ENCODE data around the gene HDAC4.

The HDAC4 gene

GRCh38 chr2:239229545-239230279 is 171.1 kb downstream of the HDAC4 start:
- no peak for DNase-seq

- DNase-seq = peak in 1 of 2 experiments; percentile 38
These were observed 173.0 kb downstream of the HDAC4 start for GRCh38 chr2:239227661-239228371.

- DNase-seq = no peak
These were observed 173.9 kb downstream of the HDAC4 start for GRCh38 chr2:239226677-239227581.

GRCh38 chr2:239225871-239226561 is 174.8 kb downstream of the HDAC4 start:
- no peak for DNase-seq

DNA sequence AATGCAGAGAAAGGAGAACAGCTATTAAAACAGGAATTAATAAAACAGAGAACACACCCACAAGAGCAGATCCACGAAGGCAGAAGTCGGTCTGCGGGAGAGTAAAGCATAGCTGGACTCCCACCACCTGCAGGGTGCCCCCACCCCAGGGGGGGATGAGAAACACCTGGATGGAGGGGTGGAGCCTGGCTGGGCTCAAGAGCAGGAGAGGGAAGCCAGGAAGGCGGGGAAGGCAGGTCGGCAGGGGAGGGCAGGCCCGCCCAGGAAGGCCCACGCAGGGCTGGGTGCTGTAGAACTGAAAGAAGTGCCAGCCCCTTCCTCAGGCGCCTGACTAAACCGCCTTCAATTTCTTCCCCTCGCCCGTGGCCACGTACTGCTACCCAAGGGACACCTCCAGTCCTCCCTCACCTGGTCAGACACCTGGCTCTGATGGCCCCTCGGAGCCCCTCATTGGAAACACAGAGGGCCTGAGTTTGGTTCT is 175.4 kb downstream of the HDAC4 start:
- DNase-seq = peak; percentile 18 to 48

GRCh38 chr2:239224955-239225354 is 175.9 kb downstream of the HDAC4 start:
- DNase-seq = no peak

DNA sequence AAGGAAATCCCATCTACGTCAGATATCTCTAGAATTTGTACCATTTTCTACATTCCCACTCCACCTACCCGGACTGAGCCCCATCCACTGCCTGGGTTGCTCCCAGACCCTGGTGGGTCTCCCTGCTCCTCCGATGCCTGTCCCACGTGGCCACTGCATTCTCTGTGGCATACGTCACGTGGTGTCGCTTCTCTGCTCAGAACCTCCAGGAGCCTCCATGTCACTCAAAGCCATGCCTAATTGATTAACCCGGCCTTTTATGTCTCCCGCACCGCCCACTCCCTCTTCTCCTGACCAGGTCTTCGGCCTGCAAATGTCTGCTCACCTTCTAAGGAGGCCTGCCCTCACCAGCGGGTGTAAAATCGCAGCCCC is 176.6 kb downstream of the HDAC4 start:
- no peak for DNase-seq

DNA sequence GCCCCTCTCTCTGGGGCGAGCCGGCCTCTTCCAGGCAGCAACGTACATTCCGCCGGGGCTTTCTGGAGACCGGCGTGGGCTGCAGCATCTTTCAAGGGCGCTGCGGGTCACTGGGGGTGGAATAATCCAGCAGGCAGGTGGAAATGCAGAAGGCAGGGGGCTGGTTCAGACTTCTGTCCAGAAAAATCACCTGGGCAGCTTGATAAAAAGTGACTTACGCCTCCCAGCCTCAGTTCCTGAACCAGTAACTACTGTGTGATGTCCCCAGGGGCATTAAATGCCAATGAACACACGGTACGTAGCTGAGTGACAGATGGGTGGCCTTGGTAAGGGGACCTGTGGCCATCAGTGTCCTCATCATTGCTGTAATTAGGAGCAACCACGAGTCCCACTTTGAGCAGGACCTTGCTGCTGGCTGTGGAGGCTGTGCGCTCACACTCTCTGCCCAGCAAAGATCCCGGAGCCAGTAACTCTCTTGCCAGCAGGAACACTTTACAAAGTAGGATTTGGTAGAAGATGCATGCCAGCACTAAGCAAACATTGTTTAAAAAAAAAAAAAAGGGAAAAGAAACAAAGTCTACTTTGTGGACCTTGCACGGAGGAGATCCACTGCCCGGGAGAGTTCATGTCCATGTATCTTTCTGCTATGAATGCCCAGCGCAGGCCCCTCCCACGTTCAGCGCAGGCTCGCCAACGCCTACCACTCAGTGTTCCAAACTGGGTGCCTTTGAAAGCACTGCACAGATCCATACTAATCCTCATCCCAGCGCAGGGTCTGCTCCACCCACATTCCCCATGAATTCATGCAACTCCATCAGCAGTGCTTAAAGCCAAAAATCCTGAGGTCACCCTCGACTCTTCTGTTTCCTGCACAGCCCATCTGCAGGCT is 177.3 kb downstream of the HDAC4 start:
- DNase-seq = no peak

DNA sequence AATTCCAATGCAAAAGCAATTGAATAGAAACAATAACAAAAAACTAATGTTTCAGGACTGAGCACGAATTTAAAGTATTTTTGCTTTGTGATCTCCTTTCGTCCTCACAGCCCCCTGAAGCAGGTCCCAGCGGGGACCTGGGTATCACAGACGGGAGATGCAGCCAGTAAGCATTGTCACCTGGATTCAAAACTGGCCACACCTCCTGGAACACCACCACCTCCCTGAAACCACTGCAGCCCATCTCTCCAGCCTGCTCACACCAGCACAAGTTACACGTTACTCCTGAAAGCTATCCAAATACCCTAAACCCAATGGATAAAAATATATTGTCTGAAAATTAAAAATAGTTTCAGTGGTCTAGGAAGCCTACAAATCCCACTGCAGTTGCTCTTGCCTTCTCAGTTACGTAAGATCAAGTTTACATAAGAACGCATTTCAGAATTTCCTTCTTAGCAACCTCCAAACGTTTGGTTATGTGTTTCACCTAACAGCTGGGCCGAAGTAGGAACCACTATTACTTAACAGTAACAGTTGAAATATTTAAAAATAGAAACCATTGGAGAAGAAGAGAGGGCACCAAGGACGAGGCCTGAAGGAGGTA is 178.0 kb downstream of the HDAC4 start:
- no peak for DNase-seq

GRCh38 chr2:239222312-239222660 is 178.5 kb downstream of the HDAC4 start:
- DNase-seq = no peak

DNA sequence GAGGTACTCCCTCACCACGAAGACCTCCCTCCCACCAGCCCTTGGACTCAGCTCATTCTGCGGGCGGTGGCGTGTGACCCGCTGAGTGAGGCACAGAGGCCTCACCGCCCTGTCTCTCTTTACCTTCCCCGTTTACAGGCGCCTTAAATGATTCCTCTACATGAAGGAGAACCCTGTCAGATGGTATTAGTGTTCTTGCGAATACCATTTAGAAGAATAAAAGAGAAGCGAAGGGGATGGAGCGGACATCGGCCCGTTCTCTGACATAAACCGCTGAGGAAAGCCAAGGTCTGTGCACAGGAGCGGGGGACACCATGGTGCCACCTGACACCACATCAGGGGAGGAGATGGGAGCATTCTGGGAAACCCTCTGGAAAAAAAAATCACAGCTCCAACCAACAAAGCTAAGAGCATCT is 179.8 kb downstream of the HDAC4 start:
- no peak for DNase-seq

DNA sequence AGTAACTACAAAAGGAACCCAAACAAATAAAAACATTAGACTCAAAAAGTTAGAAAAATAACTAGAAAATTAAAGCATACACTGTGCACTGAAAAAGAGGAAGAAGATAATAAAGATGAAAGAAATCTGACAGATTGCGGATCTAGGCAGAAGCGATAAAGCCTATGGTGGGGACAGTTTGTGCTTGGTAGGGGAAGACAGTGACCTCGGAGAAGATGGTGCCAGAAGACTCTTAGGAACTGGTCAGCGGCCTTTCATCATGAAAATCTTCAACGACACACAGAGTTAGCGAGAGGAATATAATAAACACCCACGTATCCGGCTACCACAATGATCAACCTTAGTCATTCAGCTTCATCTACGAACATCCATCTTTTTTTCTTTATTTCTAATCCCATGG is 180.5 kb downstream of the HDAC4 start:
- no peak for DNase-seq

- DNase-seq = no peak
These were observed 184.1 kb downstream of the HDAC4 start for GRCh38 chr2:239216614-239217273.

GRCh38 chr2:239215988-239216613 is 184.7 kb downstream of the HDAC4 start:
- DNase-seq = no peak

- DNase-seq = no peak
These were observed 185.5 kb downstream of the HDAC4 start for GRCh38 chr2:239215136-239215925.

GRCh38 chr2:239214725-239215124 is 186.1 kb downstream of the HDAC4 start:
- no peak for DNase-seq

GRCh38 chr2:239213643-239214101 is 187.1 kb downstream of the HDAC4 start:
- no peak for DNase-seq

- DNase-seq = no peak
These were observed 187.7 kb downstream of the HDAC4 start for GRCh38 chr2:239212929-239213642.

All from NCI-H2081 (cell line).